ENCODE results near the gene SKAP1.
"Not testable (repeated sequence)": the region's sequence is repeated elsewhere in the genome, so short reads cannot be mapped to it uniquely, and the experiment has no call there.

The SKAP1 gene

GRCh38 chr17:48198950-48199541 lies 231.0 kb downstream of the SKAP1 start:
- no peak for DNase-seq

- no peak for DNase-seq
Measured at GRCh38 chr17:48195910-48196309, 234.1 kb downstream of the SKAP1 start.

GRCh38 chr17:48194097-48194550 lies 235.9 kb downstream of the SKAP1 start:
- DNase-seq: no peak

- no peak for DNase-seq
Measured at GRCh38 chr17:48192321-48192731, 237.7 kb downstream of the SKAP1 start.

DNA sequence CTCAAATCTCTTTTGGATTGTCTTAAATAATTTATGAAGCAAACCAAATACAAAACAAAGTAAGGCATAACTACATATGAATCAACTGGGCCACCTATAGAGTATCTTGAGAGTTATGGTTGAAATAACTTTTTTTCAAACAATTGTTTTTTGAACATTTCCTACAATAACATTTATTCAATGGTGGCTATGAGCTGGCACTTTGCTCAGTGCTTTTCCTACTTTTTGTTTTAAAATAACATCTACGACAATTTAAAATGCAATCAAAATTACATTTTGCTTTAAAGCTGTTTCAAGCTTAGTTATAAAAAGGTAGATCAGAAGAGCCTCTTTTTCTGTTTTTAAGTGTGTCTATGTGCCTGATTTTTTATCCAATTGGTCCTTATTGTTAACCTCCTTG lies 238.7 kb downstream of the SKAP1 start:
- DNase-seq: no peak

GRCh38 chr17:48190871-48191270 lies 239.1 kb downstream of the SKAP1 start:
- DNase-seq: no peak

GRCh38 chr17:48187872-48188608 lies 242.0 kb downstream of the SKAP1 start:
- no peak for DNase-seq

- not testable (repeated sequence) for DNase-seq
Measured at GRCh38 chr17:48186317-48186716, 243.7 kb downstream of the SKAP1 start.

- no peak for DNase-seq
Measured at GRCh38 chr17:48184721-48185120, 245.3 kb downstream of the SKAP1 start.

DNA sequence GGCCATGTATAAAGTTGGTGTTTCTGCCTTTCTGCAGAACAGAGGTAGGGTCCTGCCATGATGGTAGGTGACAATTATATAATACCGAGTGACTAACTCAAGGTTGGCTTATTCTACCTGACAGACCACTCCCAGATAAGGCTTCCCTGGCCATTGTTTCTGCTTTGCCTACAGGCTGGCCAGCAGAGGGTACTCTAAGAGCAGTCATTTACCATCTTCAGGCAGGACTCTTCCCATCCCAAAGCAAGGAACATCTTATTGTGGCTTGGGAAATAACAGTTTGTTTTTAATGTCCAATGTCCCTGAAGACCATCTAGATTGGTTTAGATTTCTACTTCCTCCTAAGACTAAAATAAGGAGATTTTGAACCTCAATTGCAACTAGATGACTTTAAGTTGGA lies 248.4 kb downstream of the SKAP1 start:
- no peak for DNase-seq

- no peak for DNase-seq
Measured at GRCh38 chr17:48180842-48181629, 249.0 kb downstream of the SKAP1 start.

DNA sequence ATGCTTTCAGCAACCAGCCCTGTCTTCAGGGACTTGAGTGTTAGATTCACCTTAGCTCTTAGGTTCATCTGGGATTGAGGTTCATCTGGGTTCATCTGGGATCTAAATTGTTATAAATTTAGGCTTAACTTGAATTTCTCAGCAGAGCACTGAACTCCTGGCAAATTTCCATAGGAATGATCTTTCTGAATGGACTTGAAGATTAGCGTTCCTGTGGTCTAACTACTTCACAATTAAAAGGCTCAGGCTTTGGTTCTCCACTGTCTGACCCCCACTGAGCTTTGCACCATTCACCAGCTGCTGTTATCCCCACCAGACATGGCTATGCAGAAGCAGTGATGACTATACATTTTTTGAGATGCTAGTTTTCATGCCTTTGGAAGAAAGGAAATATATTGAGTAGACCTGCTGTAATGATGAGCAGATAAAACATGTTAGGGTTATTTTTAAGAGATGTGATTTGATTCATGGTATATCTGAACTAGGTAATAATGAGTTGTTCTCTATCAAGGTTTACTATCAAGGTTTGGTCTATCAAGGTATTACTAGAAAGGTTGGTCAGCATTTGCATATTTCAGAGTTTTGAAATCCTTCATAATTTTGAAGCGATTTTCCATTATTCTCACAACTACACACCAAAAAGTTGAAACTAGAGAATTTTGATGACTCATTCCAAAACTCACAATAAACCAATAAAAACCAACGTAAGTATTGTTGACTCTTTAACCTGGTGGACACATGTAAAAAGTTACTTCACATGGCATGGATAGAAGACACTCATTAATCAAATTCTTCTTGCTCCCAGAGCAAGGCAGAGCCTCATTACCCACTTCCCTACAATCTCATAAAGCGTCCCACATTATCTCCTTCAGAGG lies 250.7 kb downstream of the SKAP1 start:
- no peak for DNase-seq

GRCh38 chr17:48178317-48178716 lies 251.7 kb downstream of the SKAP1 start:
- no peak for DNase-seq

GRCh38 chr17:48177816-48178215 lies 252.2 kb downstream of the SKAP1 start:
- no peak for DNase-seq

DNA sequence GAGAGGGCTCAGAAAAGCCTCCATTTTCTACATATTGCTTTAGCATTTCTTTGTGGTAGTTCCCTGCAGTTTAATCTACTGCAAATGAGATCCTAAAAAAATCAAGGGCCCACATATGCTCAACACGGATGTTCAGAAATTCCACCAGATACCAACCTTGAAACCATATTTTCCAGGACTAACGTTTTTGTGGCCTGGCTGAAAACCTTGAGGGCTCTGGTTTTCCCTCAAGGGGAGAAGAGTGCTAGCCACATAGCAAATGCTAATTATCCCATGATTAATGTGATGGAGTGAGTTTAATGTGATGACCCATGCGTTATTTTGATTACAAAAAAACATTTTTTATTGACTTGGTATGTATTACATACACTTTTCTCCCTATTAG lies 253.6 kb downstream of the SKAP1 start:
- no peak for DNase-seq

- peak; percentile 46 for DNase-seq
Measured at GRCh38 chr17:48175692-48176470, 254.1 kb downstream of the SKAP1 start.

GRCh38 chr17:48174833-48175523 lies 255.0 kb downstream of the SKAP1 start:
- no peak for DNase-seq

DNA sequence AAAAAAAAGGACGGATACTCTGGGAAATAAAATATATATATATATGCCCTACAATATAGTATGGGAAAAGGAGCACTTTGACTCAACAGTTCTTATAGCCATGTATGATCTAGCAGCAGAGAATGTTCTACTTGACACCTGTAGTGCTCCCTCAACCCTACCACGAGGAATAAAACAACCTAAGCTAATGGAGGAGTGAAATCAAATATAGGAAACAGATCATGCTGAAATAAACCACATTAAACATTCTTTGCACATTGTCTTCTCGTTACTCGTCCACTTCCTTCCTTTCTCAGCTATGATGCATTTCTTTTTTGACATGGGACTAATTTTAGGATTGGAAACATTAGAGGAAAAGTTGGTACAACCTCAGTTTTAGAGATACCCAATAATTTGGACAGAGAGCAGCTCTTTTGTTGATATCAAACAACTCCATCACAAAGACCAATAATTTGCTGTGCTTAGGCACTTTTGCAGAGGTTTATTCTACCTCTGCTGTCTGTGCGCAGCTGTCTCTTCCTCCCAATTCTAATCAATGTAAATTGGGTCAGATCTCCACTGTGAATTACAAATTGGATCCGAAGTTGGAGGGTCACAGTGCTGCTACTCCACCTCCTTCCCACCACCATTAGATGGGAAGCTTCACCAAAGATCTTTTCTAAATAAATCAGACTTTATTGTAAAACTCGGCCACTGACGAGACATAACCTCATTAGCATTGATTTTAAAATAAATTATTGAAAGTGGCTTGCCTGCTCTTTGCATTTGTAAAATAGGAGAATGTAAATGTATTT lies 256.6 kb downstream of the SKAP1 start:
- no peak for DNase-seq

DNA sequence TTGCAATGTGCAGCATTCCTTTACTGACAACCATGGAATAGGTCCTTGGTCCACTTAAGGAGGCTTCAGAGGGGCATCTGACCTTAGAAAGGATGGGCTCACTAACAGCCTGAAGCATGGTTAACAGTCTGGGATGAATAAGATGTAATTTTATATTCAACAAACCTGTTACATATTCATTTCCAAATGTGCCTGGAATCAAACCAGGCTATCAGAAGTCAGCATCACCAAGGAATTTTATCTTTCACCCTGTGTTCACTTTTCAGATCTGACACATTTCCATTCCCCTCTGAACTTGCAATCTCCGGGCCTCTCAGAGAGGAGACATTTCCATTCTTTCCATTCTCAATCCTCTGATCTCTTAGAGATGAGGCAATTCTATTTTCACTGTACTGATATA lies 260.1 kb downstream of the SKAP1 start:
- no peak for DNase-seq

DNA sequence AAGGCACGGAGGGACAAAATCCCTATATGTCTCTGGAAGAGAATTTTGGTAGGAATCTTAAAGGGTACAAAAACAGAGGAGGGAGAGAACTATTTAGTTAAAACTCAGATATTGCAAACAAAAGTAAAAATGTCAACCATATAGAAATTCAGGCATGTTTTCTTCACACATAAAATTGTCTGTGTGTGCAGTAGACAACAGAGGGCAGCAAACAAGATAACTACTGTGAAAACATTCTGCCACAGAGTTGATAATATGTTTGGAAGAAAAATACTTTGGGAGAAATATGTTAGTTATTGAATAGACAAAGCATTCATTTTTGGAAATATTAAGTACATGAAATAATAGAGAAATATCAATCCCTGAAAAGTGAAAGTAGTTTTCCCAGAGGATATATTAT lies 266.2 kb downstream of the SKAP1 start:
- no peak for DNase-seq

Data from right hindlimb (tissue), 1 donor.